H1 (cell line): ENCODE measurements around the gene OR14A2. TPM values are rescaled to one million over a fixed set of nuclear protein-coding genes. Genes with fewer than 3 reads are reported as not detected.

Experiments used
- CHD7 ChIP-seq: fragments of 300-600 bp; sonication (generic); IDR thresholded peaks from 2 replicates; pipeline ENCODE4 v1.7.1; 2012; ENCODE audit warnings: low read length, moderate library complexity, mild to moderate bottlenecking, inconsistent platforms; ENCODE audit not compliant: insufficient replicate concordance
- RFX5 ChIP-seq: IDR thresholded peaks from 2 replicates; pipeline ENCODE4 v1.6.1; 2011; ENCODE audit warnings: low read depth, low read length, improper control_type of control experiment, borderline replicate concordance
- RXRA ChIP-seq: IDR thresholded peaks from 2 replicates; pipeline ENCODE4 v1.6.1; 2011; ENCODE audit warnings: low read depth, mild to moderate bottlenecking, low read length, moderate library complexity; ENCODE audit not compliant: insufficient read depth
- SIRT6 ChIP-seq: IDR thresholded peaks from one replicate; pipeline ENCODE4 v1.7.1; 2012; ENCODE audit warnings: low read length, inconsistent platforms
- SRF ChIP-seq: IDR thresholded peaks from 2 replicates; pipeline ENCODE4 v1.6.1; 2011; ENCODE audit warnings: mild to moderate bottlenecking, low read depth, low read length, moderate library complexity
- TCF12 ChIP-seq: IDR thresholded peaks from 2 replicates; pipeline ENCODE4 v1.6.1; 2011; ENCODE audit warnings: low read depth, mild to moderate bottlenecking, low read length
- polyA plus RNA-seq, 7 experiments: library from polyadenylated mRNA; depleted of rRNA in 3 of 7; stranded (reverse) in 5 of 7; unstranded in 2 of 7; fragments of >200 nt in 5 of 7; fragments of 200-250 nt in 2 of 7; gene quantifications; 1 replicate in 5 of 7; 2 replicates in 1 of 7; 4 replicates in 1 of 7; pipeline versions ENCODE4 v1.2.1 to v1.2.3, GENCODE V29; 2011 to 2013; ENCODE audit warnings: missing spikeins in 2 of 7, mixed read lengths in 2 of 7
- total RNA-seq: library from RNA; stranded (reverse); fragmentation: NEBNext Ultra II Directional; extraction: Animal tissue kit (Norgen Biotek cat#: 25700); gene quantifications from 2 replicates; pipeline ENCODE4 v1.2.1, GENCODE V29; 2021

Gene OR14A2
- total and polyA plus RNA-seq, 2 of the 8 experiments (the other 6 are each of a cell fraction or from before 2014, with no cell fraction given), result not detected

DNA sequence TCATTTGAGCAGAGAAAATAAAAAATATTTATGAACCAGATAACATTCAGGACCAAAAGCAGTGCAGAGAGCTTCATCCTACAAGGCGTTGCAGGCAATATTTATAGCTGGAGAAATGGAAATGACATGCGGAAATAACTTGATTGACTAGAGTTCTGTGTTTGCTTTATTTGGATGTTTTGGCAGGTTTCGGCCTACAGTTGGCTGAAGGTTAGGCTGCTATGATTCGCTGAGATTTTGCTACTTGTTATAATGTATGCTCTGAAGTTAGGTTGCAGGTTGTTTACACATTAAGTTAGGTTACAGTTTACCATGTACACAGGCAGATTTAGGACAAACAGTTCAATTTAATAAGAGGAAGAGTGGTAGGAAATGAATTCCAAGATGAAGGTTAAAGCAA lies 67.8 kb downstream of the OR14A2 start (continued):
- TF ChIP-seq TCF12 (no peak), SIRT6 (no peak), CHD7 (no peak), RXRA (no peak), RFX5 (no peak), SRF (no peak)
- TF ChIP-seq, all 59 proteins: peak for 0
